ENCODE results near the gene COL27A1.

COL27A1 gene

DNA sequence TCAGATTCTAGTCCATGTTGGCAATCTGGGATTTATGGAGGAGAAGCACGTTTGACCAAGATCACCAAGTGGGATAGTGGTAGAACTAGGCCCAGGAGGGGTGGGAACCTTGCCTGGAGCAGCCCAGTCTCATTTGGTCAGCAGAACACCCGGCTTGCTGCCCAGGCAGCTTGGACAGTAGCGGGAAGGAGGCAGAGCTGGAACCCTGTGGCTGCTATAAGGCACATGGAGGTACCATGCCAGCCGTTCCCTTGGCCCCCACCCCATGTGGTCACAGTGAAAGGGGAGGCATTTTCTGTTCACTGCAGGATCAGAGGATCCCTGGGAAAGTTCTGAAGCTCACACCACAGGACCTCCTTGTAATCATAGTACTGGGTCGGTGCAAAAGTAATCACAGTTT lies 92.2 kb downstream of the COL27A1 start:
- Histone ChIP-seq H2AK5ac (ENCODE audit: low read depth, low read length) (no peak overlapping the region), H3K27ac (replicated peaks; ENCODE audit: low read length) (no peak overlapping the region), H2AFZ (ENCODE audit: low read length) (no peak overlapping the region), H3K4ac (ENCODE audit: low read length) (no peak overlapping the region), H4K91ac (ENCODE audit: low read depth, low read length, poor library complexity) (no peak overlapping the region), H3K4me3 (ENCODE audit: low read length in 2 of 2) (no peak overlapping the region), H3K4me2 (ENCODE audit: insufficient read depth, low read length, poor library complexity, severe bottlenecking) (no peak overlapping the region), H2BK120ac (ENCODE audit: low read depth, low read length) (no peak overlapping the region), H3K27me3 (ENCODE audit: control insufficient read depth in 3 of 3, insufficient read depth in 3 of 3, low read depth in 1 of 3, low read length in 3 of 3) (no peaks in the 10 kb centered on the region), H3K18ac (ENCODE audit: low read length) (no peak overlapping the region), H2BK5ac (ENCODE audit: low read length) (no peak overlapping the region), H3K4me1 (ENCODE audit: control insufficient read depth in 2 of 2, insufficient read depth in 1 of 2, low read depth in 1 of 2, low read length in 2 of 2) (peaks cover 2 to 11% of the 10 kb centered on the region in 2 donors), H4K8ac (ENCODE audit: low read depth, low read length) (no peak overlapping the region), H2BK12ac (ENCODE audit: low read length) (no peak overlapping the region), H3K36me3 (replicated peaks in 1 of 2; ENCODE audit: control insufficient read depth in 2 of 2, insufficient read depth in 2 of 2, low read length in 2 of 2) (no peaks in the 10 kb centered on the region), H3K79me1 (ENCODE audit: low read depth, low read length) (no peaks in the 10 kb centered on the region), H3K14ac (ENCODE audit: low read length) (no peak overlapping the region), H2BK15ac (ENCODE audit: low read length) (no peak overlapping the region), H3K9ac (ENCODE audit: low read depth, low read length, poor library complexity) (no peak overlapping the region), H3K9me3 (replicated peaks in 1 of 2; ENCODE audit: control insufficient read depth in 2 of 2, insufficient read depth in 1 of 2, low read depth in 1 of 2, low read length in 2 of 2) (no peaks in the 10 kb centered on the region), H3K23ac (ENCODE audit: low read depth, low read length, poor library complexity) (no peak overlapping the region)
- WGBS, 2 donors (ENCODE audit: extremely low coverage in 2 of 2, insufficient read length in 2 of 2, insufficient replicate concordance in 1 of 2) = no CpG with 5 or more reads among the region's 5 CpGs
- no peak for DNase-seq (ENCODE audit: low spot score)

DNA sequence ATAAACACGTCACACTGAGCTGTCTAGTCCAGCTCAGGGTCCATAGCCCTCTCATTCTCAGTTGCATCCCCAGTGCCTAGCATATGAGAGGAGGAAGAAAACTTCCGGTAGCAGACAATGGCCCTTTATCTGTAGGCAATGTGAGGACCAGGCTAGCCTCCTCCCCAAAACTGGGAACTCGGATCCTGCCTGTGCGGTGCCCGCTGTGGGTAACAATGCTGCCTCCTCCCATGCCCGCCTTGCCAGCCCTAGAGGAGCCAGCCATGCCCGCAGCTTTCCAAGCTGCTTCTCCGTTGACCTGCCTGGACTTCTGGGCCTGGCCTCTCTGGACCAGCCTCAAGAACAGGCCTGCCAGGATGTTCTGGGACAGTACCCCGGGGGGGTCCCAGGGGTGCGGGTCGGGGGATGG lies 93.0 kb downstream of the COL27A1 start:
- Histone ChIP-seq H3K18ac (ENCODE audit: low read length) (no peak overlapping the region), H3K27ac (replicated peaks; ENCODE audit: low read length) (no peak overlapping the region), H3K4me2 (ENCODE audit: insufficient read depth, low read length, poor library complexity, severe bottlenecking) (no peak overlapping the region), H4K91ac (ENCODE audit: low read depth, low read length, poor library complexity) (no peak overlapping the region), H3K79me1 (ENCODE audit: low read depth, low read length) (no peaks in the 10 kb centered on the region), H3K14ac (ENCODE audit: low read length) (no peak overlapping the region), H2BK5ac (ENCODE audit: low read length) (no peak overlapping the region), H3K4me1 (ENCODE audit: control insufficient read depth in 2 of 2, insufficient read depth in 1 of 2, low read depth in 1 of 2, low read length in 2 of 2) (peaks cover 0 to 3% of the 10 kb centered on the region in 2 donors), H2BK12ac (ENCODE audit: low read length) (no peak overlapping the region), H2AFZ (ENCODE audit: low read length) (no peak overlapping the region), H3K4ac (ENCODE audit: low read length) (no peak overlapping the region), H2AK5ac (ENCODE audit: low read depth, low read length) (no peak overlapping the region), H3K27me3 (ENCODE audit: control insufficient read depth in 3 of 3, insufficient read depth in 3 of 3, low read depth in 1 of 3, low read length in 3 of 3) (no peaks in the 10 kb centered on the region), H3K36me3 (replicated peaks in 1 of 2; ENCODE audit: control insufficient read depth in 2 of 2, insufficient read depth in 2 of 2, low read length in 2 of 2) (no peaks in the 10 kb centered on the region), H2BK120ac (ENCODE audit: low read depth, low read length) (no peak overlapping the region), H3K4me3 (ENCODE audit: low read length in 2 of 2) (no peak overlapping the region), H4K8ac (ENCODE audit: low read depth, low read length) (no peak overlapping the region), H2BK15ac (ENCODE audit: low read length) (no peak overlapping the region), H3K9ac (ENCODE audit: low read depth, low read length, poor library complexity) (no peak overlapping the region), H3K23ac (ENCODE audit: low read depth, low read length, poor library complexity) (no peak overlapping the region), H3K9me3 (replicated peaks in 1 of 2; ENCODE audit: control insufficient read depth in 2 of 2, insufficient read depth in 1 of 2, low read depth in 1 of 2, low read length in 2 of 2) (no peaks in the 10 kb centered on the region)
- no peak for DNase-seq (ENCODE audit: low spot score)
- no CpG with 5 or more reads among the region's 11 CpGs for WGBS, 2 donors (ENCODE audit: extremely low coverage in 2 of 2, insufficient read length in 2 of 2, insufficient replicate concordance in 1 of 2)

DNA sequence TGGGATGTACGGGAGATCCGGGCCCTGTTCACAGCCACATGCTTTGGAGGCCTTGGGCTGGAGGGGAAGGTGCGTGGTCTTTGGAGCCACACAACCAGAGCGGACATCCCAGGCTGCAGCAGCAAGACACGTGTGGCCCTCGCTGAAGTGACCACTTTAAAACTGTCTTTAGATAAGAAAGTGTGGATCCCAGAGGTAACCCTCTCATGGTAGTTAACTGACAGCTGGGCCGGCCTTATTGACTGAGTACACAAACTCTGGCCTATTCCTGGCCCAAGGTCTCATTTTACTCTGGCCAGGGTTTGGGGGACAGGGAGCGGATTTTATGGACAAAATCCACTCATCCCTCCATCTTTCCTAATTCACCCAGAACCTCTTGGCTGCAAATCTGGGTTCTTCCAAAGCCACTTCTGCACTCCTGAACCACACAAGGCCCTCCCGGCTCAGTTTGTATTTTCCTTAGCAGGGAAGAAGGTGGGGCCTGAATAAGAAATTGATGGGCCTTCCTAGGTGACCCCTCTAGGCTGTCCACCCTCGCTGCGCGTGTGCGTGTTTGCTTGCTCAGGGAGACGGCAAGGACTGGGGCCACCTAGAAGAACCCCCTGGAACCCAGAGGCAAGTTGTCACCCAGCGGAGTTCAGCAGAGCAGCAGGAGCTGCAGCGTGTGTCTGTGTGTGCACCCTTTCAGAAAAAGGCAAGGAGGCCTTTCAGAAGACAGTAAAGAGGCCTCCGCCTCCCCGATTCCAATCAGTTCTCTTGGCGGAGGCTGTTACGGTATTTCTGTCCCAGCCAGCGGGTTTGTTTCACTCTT lies 94.3 kb downstream of the COL27A1 start:
- Histone ChIP-seq H3K79me1 (ENCODE audit: low read depth, low read length) (no peaks in the 10 kb centered on the region), H4K91ac (ENCODE audit: low read depth, low read length, poor library complexity) (no peak overlapping the region), H3K27ac (replicated peaks; ENCODE audit: low read length) (no peak overlapping the region), H3K18ac (ENCODE audit: low read length) (peak overlapping the region; percentile 36), H3K14ac (ENCODE audit: low read length) (no peak overlapping the region), H3K9me3 (replicated peaks in 1 of 2; ENCODE audit: control insufficient read depth in 2 of 2, insufficient read depth in 1 of 2, low read depth in 1 of 2, low read length in 2 of 2) (no peaks in the 10 kb centered on the region), H3K4me2 (ENCODE audit: insufficient read depth, low read length, poor library complexity, severe bottlenecking) (no peak overlapping the region), H2AFZ (ENCODE audit: low read length) (no peak overlapping the region), H3K36me3 (replicated peaks in 1 of 2; ENCODE audit: control insufficient read depth in 2 of 2, insufficient read depth in 2 of 2, low read length in 2 of 2) (no peaks in the 10 kb centered on the region), H2BK5ac (ENCODE audit: low read length) (no peak overlapping the region), H2BK15ac (ENCODE audit: low read length) (no peak overlapping the region), H3K4me3 (ENCODE audit: low read length in 2 of 2) (peak overlapping the region in 1 of 2 donors; percentile 12), H2BK12ac (ENCODE audit: low read length) (no peak overlapping the region), H3K23ac (ENCODE audit: low read depth, low read length, poor library complexity) (no peak overlapping the region), H3K9ac (ENCODE audit: low read depth, low read length, poor library complexity) (no peak overlapping the region), H3K27me3 (ENCODE audit: control insufficient read depth in 3 of 3, insufficient read depth in 3 of 3, low read depth in 1 of 3, low read length in 3 of 3) (no peaks in the 10 kb centered on the region), H3K4me1 (ENCODE audit: control insufficient read depth in 2 of 2, insufficient read depth in 1 of 2, low read depth in 1 of 2, low read length in 2 of 2) (no peaks in the 10 kb centered on the region), H3K4ac (ENCODE audit: low read length) (no peak overlapping the region), H2AK5ac (ENCODE audit: low read depth, low read length) (peak overlapping the region; percentile 3), H2BK120ac (ENCODE audit: low read depth, low read length) (no peak overlapping the region), H4K8ac (ENCODE audit: low read depth, low read length) (no peak overlapping the region)
- DNase-seq (ENCODE audit: low spot score) = no peak
- no CpG with 5 or more reads among the region's 21 CpGs for WGBS, 2 donors (ENCODE audit: extremely low coverage in 2 of 2, insufficient read length in 2 of 2, insufficient replicate concordance in 1 of 2)

DNA sequence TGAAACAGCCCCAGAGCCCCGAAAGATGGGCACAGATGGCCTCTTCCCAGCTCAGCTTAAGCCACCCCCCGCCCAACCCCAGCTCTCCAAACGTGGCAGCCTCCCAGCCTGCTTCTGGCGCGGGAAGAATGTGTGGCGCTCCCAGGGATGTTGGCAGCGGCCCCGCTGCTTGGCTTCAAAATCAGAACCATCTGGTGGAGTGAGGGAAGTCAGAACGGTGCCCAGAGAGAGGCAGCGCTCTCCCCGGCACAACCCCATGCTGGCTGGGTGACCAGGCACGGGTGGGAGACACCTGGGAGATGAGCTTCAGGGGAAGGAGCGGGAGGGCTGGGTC lies 94.9 kb downstream of the COL27A1 start:
- Histone ChIP-seq H3K36me3 (replicated peaks in 1 of 2; ENCODE audit: control insufficient read depth in 2 of 2, insufficient read depth in 2 of 2, low read length in 2 of 2) (no peaks in the 10 kb centered on the region), H3K9me3 (replicated peaks in 1 of 2; ENCODE audit: control insufficient read depth in 2 of 2, insufficient read depth in 1 of 2, low read depth in 1 of 2, low read length in 2 of 2) (no peaks in the 10 kb centered on the region), H2AFZ (ENCODE audit: low read length) (no peak overlapping the region), H3K27ac (replicated peaks; ENCODE audit: low read length) (no peak overlapping the region), H3K18ac (ENCODE audit: low read length) (peak overlapping the region; percentile 1), H3K14ac (ENCODE audit: low read length) (no peak overlapping the region), H3K4me2 (ENCODE audit: insufficient read depth, low read length, poor library complexity, severe bottlenecking) (no peak overlapping the region), H2BK5ac (ENCODE audit: low read length) (no peak overlapping the region), H4K91ac (ENCODE audit: low read depth, low read length, poor library complexity) (no peak overlapping the region), H3K23ac (ENCODE audit: low read depth, low read length, poor library complexity) (no peak overlapping the region), H2BK15ac (ENCODE audit: low read length) (no peak overlapping the region), H3K4me3 (ENCODE audit: low read length in 2 of 2) (no peak overlapping the region), H4K8ac (ENCODE audit: low read depth, low read length) (no peak overlapping the region), H2BK12ac (ENCODE audit: low read length) (no peak overlapping the region), H3K4me1 (ENCODE audit: control insufficient read depth in 2 of 2, insufficient read depth in 1 of 2, low read depth in 1 of 2, low read length in 2 of 2) (no peaks in the 10 kb centered on the region), H3K79me1 (ENCODE audit: low read depth, low read length) (no peaks in the 10 kb centered on the region), H2BK120ac (ENCODE audit: low read depth, low read length) (no peak overlapping the region), H3K9ac (ENCODE audit: low read depth, low read length, poor library complexity) (no peak overlapping the region), H2AK5ac (ENCODE audit: low read depth, low read length) (no peak overlapping the region), H3K27me3 (ENCODE audit: control insufficient read depth in 3 of 3, insufficient read depth in 3 of 3, low read depth in 1 of 3, low read length in 3 of 3) (no peaks in the 10 kb centered on the region), H3K4ac (ENCODE audit: low read length) (no peak overlapping the region)
- no CpG with 5 or more reads among the region's 13 CpGs for whole genome bisulfite sequencing, 2 donors (ENCODE audit: extremely low coverage in 2 of 2, insufficient read length in 2 of 2, insufficient replicate concordance in 1 of 2)
- DNase-seq (ENCODE audit: low spot score) = no peak

Measured in neuronal stem cell (in vitro differentiated cells).